MV-4-11 (cell line): ENCODE data around the gene SDCBP2.
"Not testable (repeated sequence)": the region's sequence is repeated elsewhere in the genome, so short reads cannot be mapped to it uniquely, and the experiment has no call there.

Experiments
- DNase-seq: peaks from one replicate; lab custom pipeline; 2025; lab: John Stamatoyannopoulos, UW

Gene SDCBP2

GRCh38 chr20:1360094-1360846, 31.3 kb upstream of the SDCBP2 start:
- DNase-seq = no peak

- DNase-seq = peak; percentile 35
Observed at GRCh38 chr20:1357921-1358671, 29.2 kb upstream of the SDCBP2 start.

GRCh38 chr20:1353956-1354355, 25.0 kb upstream of the SDCBP2 start:
- DNase-seq = no peak

- no peak for DNase-seq
Observed at GRCh38 chr20:1346315-1346969, 17.5 kb upstream of the SDCBP2 start.

GRCh38 chr20:1345756-1346093, 16.8 kb upstream of the SDCBP2 start:
- no peak for DNase-seq

- no peak for DNase-seq
Observed at GRCh38 chr20:1345030-1345755, 16.3 kb upstream of the SDCBP2 start.

GRCh38 chr20:1343446-1344124, 14.6 kb upstream of the SDCBP2 start:
- not testable (repeated sequence) for DNase-seq

GRCh38 chr20:1341561-1342265, 12.8 kb upstream of the SDCBP2 start:
- no peak for DNase-seq

- DNase-seq = no peak
Observed at GRCh38 chr20:1338801-1339200, 9.9 kb upstream of the SDCBP2 start.

GRCh38 chr20:1338096-1338495, 9.2 kb upstream of the SDCBP2 start:
- DNase-seq = no peak

- no peak for DNase-seq
Observed at GRCh38 chr20:1337441-1337840, 8.5 kb upstream of the SDCBP2 start.

- no peak for DNase-seq
Observed at GRCh38 chr20:1336699-1337367, 7.9 kb upstream of the SDCBP2 start.

GRCh38 chr20:1335961-1336698, 7.2 kb upstream of the SDCBP2 start:
- no peak for DNase-seq

GRCh38 chr20:1334761-1335160, 5.8 kb upstream of the SDCBP2 start:
- peak; percentile 43 for DNase-seq

- DNase-seq = no peak
Observed at GRCh38 chr20:1334370-1334731, 5.4 kb upstream of the SDCBP2 start.

GRCh38 chr20:1333462-1334369, 4.8 kb upstream of the SDCBP2 start:
- DNase-seq = no peak

GRCh38 chr20:1332749-1333300, 3.9 kb upstream of the SDCBP2 start:
- DNase-seq = no peak

- DNase-seq = no peak
Observed at GRCh38 chr20:1331801-1332453, 3.0 kb upstream of the SDCBP2 start.
